Measurements from ENCODE around the gene LENG1.

- no peak for TF ChIP-seq POLR2A (IDR thresholded peaks at IDR 0.05)
- no peak for TF ChIP-seq CTCF (IDR thresholded peaks at IDR 0.05)
- TF ChIP-seq EP300 (IDR thresholded peaks at IDR 0.05): no peak
These were observed 51.0 kb downstream of the LENG1 start for GRCh38 chr19:54108496-54108895.
